HepG2 (cell line): ENCODE results near the gene SLC12A3. TPM values are rescaled to one million over a fixed set of nuclear protein-coding genes. Genes with fewer than 3 reads are reported as not detected.

Experiments used
- ATAC-seq: fragments of 200-7000 bp; cut with Tn5 transposase; 3 replicates; pipeline ENCODE4 v1.9.1; 2020; ENCODE audit warnings: mild to moderate bottlenecking, moderate library complexity
- BruUV-seq: library from RNA; stranded (reverse); fragments of 400-500 nt; replicated peaks from 2 replicates; lab custom pipeline; 2021; lab: Mats Ljungman, UMichigan
- CTCF ChIA-PET: fragments of 300-600 bp; formaldehyde crosslinking; extraction: SDS; loops from one replicate; lab custom pipeline; 2021; ENCODE audit warnings: low total read pairs, inconsistent platforms, low intra/inter-chr PET ratio; lab: Yijun Ruan, JAX
- POLR2A ChIA-PET: fragments of 350-600 bp; sonication (Branson Sonifier 250); formaldehyde crosslinking; loops from one replicate; lab custom pipeline; 2020; ENCODE audit warnings: antibody characterized with exemption, inconsistent platforms; lab: Yijun Ruan, JAX
- DNase-seq: peaks from one replicate; pipeline ENCODE4 v3.0.0-alpha.2; 2015; ENCODE audit warnings: low spot score
- FAIRE-seq: peaks from 3 replicates; lab custom pipeline; 2011; peaks lifted over from hg19 to GRCh38; lab: Jason Lieb, UNC
- H2AFZ ChIP-seq: one replicate; pipeline ENCODE4 v1.6.1; 2011; ENCODE audit warnings: low read length, inconsistent platforms
- H3K27ac ChIP-seq: fragments of 300-600 bp; 3 replicates; pipeline ENCODE4 v1.8.0; 2011; ENCODE audit warnings: mixed run types, mild to moderate bottlenecking, mixed read lengths, low read length, inconsistent platforms; ENCODE audit not compliant: insufficient read depth; ENCODE audit errors: extremely low read length
- H3K27me3 ChIP-seq, 2 experiments: fragments of 200-600 bp in 1 of 2; 2 replicates in 1 of 2; 3 replicates in 1 of 2; pipeline versions ENCODE4 v1.6.0 to v1.8.0; 2011; ENCODE audit warnings: low read length in 2 of 2, mild to moderate bottlenecking in 2 of 2, moderate library complexity in 2 of 2, inconsistent platforms in 1 of 2; ENCODE audit not compliant: insufficient read depth in 2 of 2, control insufficient read depth in 1 of 2
- H3K36me3 ChIP-seq, 2 experiments: fragments of 200-600 bp in 1 of 2; replicated peaks in 1 of 2; 2 replicates in 1 of 2; 3 replicates in 1 of 2; pipeline versions ENCODE4 v1.5.1 to v1.8.0; 2011; ENCODE audit warnings: low read length in 2 of 2, inconsistent platforms in 1 of 2; ENCODE audit not compliant: insufficient read depth in 2 of 2, control insufficient read depth in 1 of 2
- H3K4me1 ChIP-seq: 2 replicates; pipeline ENCODE4 v1.5.1; 2012; ENCODE audit warnings: low read length, inconsistent platforms; ENCODE audit not compliant: insufficient read depth
- H3K4me2 ChIP-seq: 2 replicates; pipeline ENCODE4 v1.6.0; 2011; ENCODE audit warnings: low read depth, low read length, inconsistent platforms
- H3K4me3 ChIP-seq, 3 experiments: fragments of 200-600 bp in 1 of 3; sonication (generic), shearing (Covaris generic) in 1 of 3; replicated peaks in 1 of 3; 2 replicates each; pipeline ENCODE4 v1.5.1; 2011 to 2016; ENCODE audit warnings: low read length in 3 of 3, inconsistent platforms in 2 of 3, low read depth in 2 of 3, mild to moderate bottlenecking in 2 of 3, control low read depth in 1 of 3, mixed read lengths in 1 of 3; ENCODE audit not compliant: insufficient read depth in 1 of 3
- H3K79me2 ChIP-seq: one replicate; pipeline ENCODE4 v1.6.1; 2011; ENCODE audit warnings: low read length, inconsistent platforms; ENCODE audit not compliant: insufficient read depth
- H3K9ac ChIP-seq: 2 replicates; pipeline ENCODE4 v1.6.0; 2011; ENCODE audit warnings: mild to moderate bottlenecking, low read depth, low read length, inconsistent platforms; ENCODE audit not compliant: insufficient read depth
- H3K9me3 ChIP-seq: 2 replicates; pipeline ENCODE4 v1.5.1; 2012; ENCODE audit warnings: mild to moderate bottlenecking, low read length
- H4K20me1 ChIP-seq: 2 replicates; pipeline ENCODE4 v1.6.0; 2011; ENCODE audit warnings: inconsistent platforms, mild to moderate bottlenecking, low read length, moderate library complexity; ENCODE audit not compliant: insufficient read depth
- ATF4 ChIP-seq, 2 experiments: fragments of 450-650 bp in 1 of 2; sonication (generic) in 1 of 2; formaldehyde crosslinking; IDR thresholded peaks; 2 replicates each; pipeline versions ENCODE4 v1.5.0 to v1.8.0; 2020 to 2022; ENCODE audit warnings: mild to moderate bottlenecking in 1 of 2, missing genetic modification reagents in 1 of 2
- HDAC1 ChIP-seq: sonication (generic); formaldehyde crosslinking; IDR thresholded peaks from 2 replicates; pipeline ENCODE4 v1.5.1; 2020; ENCODE audit warnings: mild to moderate bottlenecking, missing genetic modification reagents
- HOXA5 ChIP-seq: sonication (generic); formaldehyde crosslinking; IDR thresholded peaks from 2 replicates; pipeline ENCODE4 v1.4.0; 2020; ENCODE audit warnings: missing genetic modification reagents
- KDM5A ChIP-seq: fragments of 200-600 bp; sonication (generic); IDR thresholded peaks from 2 replicates; pipeline ENCODE4 v1.7.0; 2018; ENCODE audit warnings: antibody characterized with exemption, mild to moderate bottlenecking, low read length, borderline replicate concordance
- RFXANK ChIP-seq: IDR thresholded peaks from 2 replicates; pipeline ENCODE4 v1.6.1; 2016
- SIN3A ChIP-seq: IDR thresholded peaks from 2 replicates; pipeline ENCODE4 v1.6.1; 2011; ENCODE audit warnings: low read depth, mild to moderate bottlenecking, control low read depth, low read length, borderline replicate concordance
- SKI ChIP-seq: fragments of 450-650 bp; IDR thresholded peaks from one replicate; pipeline ENCODE4 v1.6.1; 2018; ENCODE audit warnings: mild to moderate bottlenecking; ENCODE audit not compliant: partially characterized antibody
- SUZ12 ChIP-seq: fragments of 150-350 bp; IDR thresholded peaks from 2 replicates; pipeline ENCODE4 v1.6.1; 2014; ENCODE audit warnings: low read depth, low read length
- TARDBP ChIP-seq: sonication (generic); formaldehyde crosslinking; IDR thresholded peaks from 2 replicates; pipeline ENCODE4 v1.8.0; 2022; ENCODE audit warnings: mild to moderate bottlenecking, missing genetic modification reagents
- TRIM22 ChIP-seq: fragments of 450-650 bp; IDR thresholded peaks from 2 replicates; pipeline ENCODE4 v1.6.1; 2017
- ZFP37 ChIP-seq: sonication (generic); formaldehyde crosslinking; IDR thresholded peaks from 2 replicates; pipeline ENCODE4 v1.4.0; 2020; ENCODE audit warnings: missing genetic modification reagents, borderline replicate concordance
- ZNF24 ChIP-seq: fragments of 450-650 bp; IDR thresholded peaks from 2 replicates; pipeline ENCODE4 v1.6.1; 2017; ENCODE audit warnings: antibody characterized with exemption, mild to moderate bottlenecking
- ZNF44 ChIP-seq: sonication (generic); formaldehyde crosslinking; IDR thresholded peaks from 2 replicates; pipeline ENCODE4 v1.5.1; 2020; ENCODE audit warnings: mild to moderate bottlenecking, missing genetic modification reagents
- ZNF567 ChIP-seq: sonication (generic); formaldehyde crosslinking; IDR thresholded peaks from 2 replicates; pipeline ENCODE4 v1.8.1; 2023; ENCODE audit warnings: mild to moderate bottlenecking, missing genetic modification reagents, borderline replicate concordance
- ZNF576 ChIP-seq: sonication (generic); formaldehyde crosslinking; IDR thresholded peaks from 2 replicates; pipeline ENCODE4 v1.4.0; 2020; ENCODE audit warnings: mild to moderate bottlenecking, missing genetic modification reagents
- ZNF614 ChIP-seq: IDR thresholded peaks from 2 replicates; pipeline ENCODE4 v1.6.1; 2018; ENCODE audit warnings: missing biosample characterization, missing genetic modification reagents, inconsistent platforms, borderline replicate concordance
- ZNF678 ChIP-seq: sonication (generic); formaldehyde crosslinking; IDR thresholded peaks from 2 replicates; pipeline ENCODE4 v1.4.0; 2020; ENCODE audit warnings: mild to moderate bottlenecking, missing genetic modification reagents
- ZNF788 ChIP-seq: sonication (generic); formaldehyde crosslinking; IDR thresholded peaks from 2 replicates; pipeline ENCODE4 v1.5.0; 2020; ENCODE audit warnings: mild to moderate bottlenecking, missing genetic modification reagents, borderline replicate concordance
- ZNF879 ChIP-seq: sonication (generic); formaldehyde crosslinking; IDR thresholded peaks from 2 replicates; pipeline ENCODE4 v1.8.1; 2023; ENCODE audit warnings: missing genetic modification reagents
- WGBS: methylation state at CpG from one replicate; pipeline ENCODE4 v1.1.6; 2017; ENCODE audit warnings: low lambda C conversion rate; 5-methylcytosine and 5-hydroxymethylcytosine counted together
- in situ Hi-C: cut with HindIII; loops from 2 replicates; pipeline ENCODE4 v1.10.0; 2017; ENCODE audit warnings: low pct_unique_long_range_greater_than_20kb; ENCODE audit not compliant: extremely low pct_ligation_motif_present
- intact Hi-C: fragments of 100-400 bp; cut with micrococcal nuclease; formaldehyde crosslinking; loops from one replicate; pipeline ENCODE4 v1.10.0; 2022; ENCODE audit not compliant: unreplicated experiment
- polyA plus RNA-seq, 8 experiments: library from polyadenylated mRNA; depleted of rRNA in 3 of 8; stranded (reverse) in 7 of 8; unstranded in 1 of 8; fragments of >200 nt; fragmentation: Illumina TruSeq in 4 of 8; extraction: Trizol in 4 of 8; gene quantifications; 2 replicates each; pipeline versions ENCODE4 v1.2.1 to v1.2.3, GENCODE V29; 2011 to 2016; ENCODE audit warnings: low read depth in 4 of 8, missing spikeins in 1 of 8, mixed read lengths in 1 of 8; ENCODE audit not compliant: insufficient read depth in 1 of 8
- total RNA-seq, 5 experiments: library from RNA; depleted of rRNA; stranded (reverse); fragments of >200 nt; fragmentation: Illumina TruSeq; extraction: Trizol; gene quantifications; 2 replicates each; pipeline ENCODE4 v1.2.3, GENCODE V29; 2016; ENCODE audit warnings: low read depth in 1 of 5

The SLC12A3 gene
- total and polyA plus RNA-seq, 2 of the 13 experiments (the other 11 are each of a cell fraction or from before 2014, with no cell fraction given): 6.2 TPM; not detected in 1

- Histone ChIP-seq H3K4me2 (no peak overlapping the region), H3K79me2 (no peaks in the 10 kb centered on the region), H3K36me3 (no peaks in the 10 kb centered on the region), H3K4me3 (no peak overlapping the region), H3K27ac (no peak overlapping the region), H3K9me3 (no peaks in the 10 kb centered on the region), H4K20me1 (no peaks in the 10 kb centered on the region), H3K27me3 (no peaks in the 10 kb centered on the region), H3K4me1 (peaks cover 80% of the 10 kb centered on the region), H3K9ac (no peak overlapping the region), H2AFZ (no peak overlapping the region)
- intact Hi-C loops (no loop called here), in situ Hi-C loops (no loop called here)
- 94% methylated on average over 13 of the region's 14 CpGs for whole genome bisulfite sequencing
- ATAC-seq (no peak), DNase-seq (no peak), FAIRE-seq (no peak)
- no peak for TF ChIP-seq SKI
- TF ChIP-seq ZNF24: no peak
- TF ChIP-seq HDAC1 (CRISPR knock-in tag): no peak
- TF ChIP-seq ZFP37 (CRISPR knock-in tag): no peak
- no peak for TF ChIP-seq SUZ12
- TF ChIP-seq TRIM22: no peak
- no peak for TF ChIP-seq ZNF567 (CRISPR knock-in tag)
- TF ChIP-seq ZNF788 (CRISPR knock-in tag): no peak
- TF ChIP-seq ATF4 (CRISPR knock-in tag; IDR thresholded peaks at IDR 0.05): no peak
- TF ChIP-seq ZNF576 (CRISPR knock-in tag): no peak
- TF ChIP-seq ZNF879 (CRISPR knock-in tag): no peak
- TF ChIP-seq TARDBP (CRISPR knock-in tag): no peak
- no peak for TF ChIP-seq ZNF614 (CRISPR knock-in tag)
- TF ChIP-seq SIN3A: no peak
- no peak for TF ChIP-seq ZNF678
- TF ChIP-seq ZNF44: no peak
- no peak for TF ChIP-seq RFXANK (CRISPR knock-in tag)
- TF ChIP-seq KDM5A: no peak
- TF ChIP-seq HOXA5 (CRISPR knock-in tag): no peak
- ChIA-PET CTCF (no interaction called here), POLR2A (interaction anchor here (4.3 kb wide), 1 partner anchor 8 kb away, joined by 28 read pairs; no protein-coding TSS in a partner anchor)
- no TSS peak for BruUV-seq
Measured at GRCh38 chr16:56858374-56858773, 6.6 kb upstream of the SLC12A3 start.
